ENCODE measurements around the gene CAMTA1.

The CAMTA1 gene

DNA sequence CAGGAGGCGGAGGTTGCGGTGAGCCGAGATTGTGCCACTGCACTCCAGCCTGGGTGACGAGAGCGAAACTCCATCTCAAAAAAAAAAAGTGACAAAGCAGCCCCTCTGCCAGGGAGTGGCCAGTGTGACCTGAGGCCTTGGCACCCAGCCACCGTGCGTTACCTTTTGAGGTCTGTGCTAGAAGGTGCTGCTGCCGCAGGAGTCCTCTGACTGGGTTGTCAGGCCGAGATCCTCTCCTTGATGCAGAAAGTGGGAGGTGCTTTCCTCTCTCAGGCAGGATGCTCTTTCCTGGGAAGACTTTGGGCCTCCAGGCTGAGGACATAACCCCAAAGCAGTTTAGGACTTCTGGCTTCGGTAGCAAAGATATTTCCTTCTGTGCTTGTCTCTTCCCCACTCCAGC lies 705.3 kb downstream of the CAMTA1 start:
- no peak for DNase-seq (ENCODE audit: low read depth in 2 of 2)

DNA sequence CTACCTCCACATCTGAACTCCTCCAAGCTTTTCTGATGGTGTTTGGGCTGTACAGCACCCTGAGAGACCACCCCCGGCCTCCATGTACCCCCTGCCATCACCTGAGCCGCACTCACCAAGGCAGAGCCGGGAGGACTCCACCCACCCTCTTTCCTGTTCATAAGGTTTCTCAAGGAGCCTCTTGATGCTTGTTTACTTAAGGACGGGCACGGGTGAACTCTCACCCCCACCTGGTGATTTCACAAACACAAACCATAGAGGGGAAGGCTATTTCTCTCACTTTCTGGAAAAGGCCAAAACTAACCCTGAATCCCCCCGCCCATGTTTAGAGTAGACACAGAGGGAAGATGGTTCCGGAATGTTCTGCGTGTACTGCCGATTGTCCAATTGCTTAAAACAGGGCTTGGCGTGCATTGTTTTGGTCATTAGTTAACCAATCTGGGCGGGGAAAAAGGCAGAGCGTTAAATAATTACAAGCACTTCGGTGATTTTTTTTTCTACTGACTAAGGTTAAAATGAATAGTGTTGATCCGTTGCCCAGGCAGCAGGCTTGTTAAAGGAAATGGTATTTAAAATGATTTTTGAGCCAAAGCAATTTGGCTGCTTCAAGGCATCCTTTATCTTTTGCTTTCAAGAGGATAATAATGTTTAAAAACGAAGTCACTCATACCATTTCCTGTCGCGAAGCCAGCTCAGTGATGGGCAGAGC lies 706.0 kb downstream of the CAMTA1 start:
- DNase-seq (ENCODE audit: low read depth in 2 of 2) = no peak

DNA sequence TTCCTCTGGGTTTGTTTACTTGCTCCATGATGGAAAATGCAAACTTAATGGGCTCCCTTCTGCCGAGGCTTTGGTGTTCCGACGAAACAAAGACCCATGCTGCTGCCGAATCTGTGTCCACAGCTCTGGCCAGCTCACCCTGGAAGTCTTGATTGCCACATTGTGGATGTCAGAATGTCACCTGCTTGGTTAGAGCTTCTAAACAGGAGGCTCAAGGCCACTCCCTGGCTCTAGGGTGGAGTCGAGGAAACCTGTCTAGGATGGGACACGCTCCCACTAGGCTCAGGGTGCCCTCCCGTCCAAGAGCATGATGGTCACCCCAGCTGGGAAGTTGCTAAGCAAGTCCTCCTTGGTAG lies 706.5 kb downstream of the CAMTA1 start:
- no peak for DNase-seq (ENCODE audit: low read depth in 2 of 2)

- DNase-seq (ENCODE audit: low read depth in 2 of 2) = no peak
Observed at GRCh38 chr1:7493711-7494454, 708.6 kb downstream of the CAMTA1 start.

DNA sequence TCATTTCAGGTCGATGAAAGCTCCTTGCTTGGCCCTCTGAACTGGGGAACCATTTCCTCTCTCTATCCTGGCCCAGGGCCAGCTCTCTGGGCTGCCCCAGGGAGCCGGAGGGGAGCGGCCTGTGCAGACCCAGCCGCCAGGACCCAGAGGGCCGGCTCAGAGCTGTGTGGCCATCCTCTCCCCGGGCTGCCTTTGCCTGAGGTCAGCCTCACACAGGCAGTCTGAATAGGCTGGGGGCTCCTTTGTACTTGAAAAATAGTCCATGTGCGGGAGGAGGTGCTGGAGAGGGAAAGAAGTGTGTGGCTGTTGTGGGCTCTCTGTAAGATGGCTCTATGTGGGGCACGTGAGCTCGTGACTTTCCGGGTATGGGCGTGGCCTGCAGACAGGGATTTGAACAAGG lies 710.7 kb downstream of the CAMTA1 start:
- no peak for DNase-seq (ENCODE audit: low read depth in 2 of 2)

- no peak for DNase-seq (ENCODE audit: low read depth in 2 of 2)
Observed at GRCh38 chr1:7497107-7497637, 711.9 kb downstream of the CAMTA1 start.

- no peak for DNase-seq (ENCODE audit: low read depth in 2 of 2)
Observed at GRCh38 chr1:7500381-7501083, 715.3 kb downstream of the CAMTA1 start.

DNA sequence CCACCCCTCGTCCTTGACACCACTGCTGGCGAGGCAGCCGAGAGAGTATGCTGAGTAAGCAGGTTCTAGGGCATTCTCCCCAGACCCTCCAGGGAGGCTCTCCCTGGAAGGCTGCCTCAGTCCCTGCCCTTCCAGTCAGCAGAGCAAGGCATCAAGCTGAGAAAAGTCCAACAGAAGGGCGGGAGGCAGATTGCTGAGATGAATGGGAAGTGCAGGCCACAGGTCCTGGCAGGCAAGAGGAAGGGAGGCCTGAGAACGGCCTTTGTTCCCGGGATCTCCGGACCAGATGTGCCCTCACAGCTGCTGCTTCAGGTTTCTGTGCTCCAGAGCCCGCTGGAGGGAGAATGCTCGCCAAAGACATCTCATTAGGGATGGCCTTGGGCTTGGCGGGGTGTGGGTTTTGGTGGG lies 715.8 kb downstream of the CAMTA1 start:
- DNase-seq (ENCODE audit: low read depth in 2 of 2) = no peak

GRCh38 chr1:7501723-7502603 lies 716.7 kb downstream of the CAMTA1 start:
- DNase-seq (ENCODE audit: low read depth in 2 of 2) = no peak

- DNase-seq (ENCODE audit: low read depth in 2 of 2) = no peak
Observed at GRCh38 chr1:7503691-7504437, 718.6 kb downstream of the CAMTA1 start.

GRCh38 chr1:7504438-7504720 lies 719.1 kb downstream of the CAMTA1 start:
- no peak for DNase-seq (ENCODE audit: low read depth in 2 of 2)

GRCh38 chr1:7505094-7505770 lies 720.0 kb downstream of the CAMTA1 start:
- DNase-seq (ENCODE audit: low read depth in 2 of 2) = no peak

DNA sequence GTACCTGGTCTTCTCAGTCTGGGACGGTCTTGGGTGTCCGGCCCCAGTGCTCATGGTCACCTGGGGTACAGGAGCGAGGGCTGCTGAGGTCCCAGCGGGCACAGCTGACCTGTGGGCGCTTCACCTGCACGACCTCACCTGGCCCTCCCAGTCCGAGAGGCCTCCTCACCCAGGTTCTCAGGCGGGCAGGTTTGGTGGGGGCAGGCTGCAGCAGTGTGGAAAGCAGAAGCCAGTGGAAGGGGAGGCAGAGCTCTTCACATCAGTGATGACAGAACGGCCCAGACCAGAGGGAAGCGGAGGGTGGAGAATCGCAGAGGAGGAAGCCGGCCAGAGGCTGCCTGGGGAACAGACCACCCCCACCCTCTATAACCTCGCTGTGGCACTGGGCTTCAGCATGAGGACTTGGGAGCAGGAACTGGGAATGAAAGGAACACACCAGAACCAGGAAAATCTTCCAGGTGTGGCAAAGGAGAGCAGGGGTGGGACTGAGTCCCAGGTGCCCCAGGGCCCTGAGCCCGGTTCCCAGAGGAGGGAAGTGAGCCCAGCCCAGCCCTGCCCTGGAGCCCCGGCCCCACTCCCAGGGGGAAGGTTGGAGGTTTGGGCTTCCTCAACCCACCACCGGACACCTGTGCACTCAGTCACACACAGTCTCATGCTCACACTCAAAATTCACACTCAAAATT lies 720.7 kb downstream of the CAMTA1 start:
- DNase-seq (ENCODE audit: low read depth in 2 of 2) = no peak

DNA sequence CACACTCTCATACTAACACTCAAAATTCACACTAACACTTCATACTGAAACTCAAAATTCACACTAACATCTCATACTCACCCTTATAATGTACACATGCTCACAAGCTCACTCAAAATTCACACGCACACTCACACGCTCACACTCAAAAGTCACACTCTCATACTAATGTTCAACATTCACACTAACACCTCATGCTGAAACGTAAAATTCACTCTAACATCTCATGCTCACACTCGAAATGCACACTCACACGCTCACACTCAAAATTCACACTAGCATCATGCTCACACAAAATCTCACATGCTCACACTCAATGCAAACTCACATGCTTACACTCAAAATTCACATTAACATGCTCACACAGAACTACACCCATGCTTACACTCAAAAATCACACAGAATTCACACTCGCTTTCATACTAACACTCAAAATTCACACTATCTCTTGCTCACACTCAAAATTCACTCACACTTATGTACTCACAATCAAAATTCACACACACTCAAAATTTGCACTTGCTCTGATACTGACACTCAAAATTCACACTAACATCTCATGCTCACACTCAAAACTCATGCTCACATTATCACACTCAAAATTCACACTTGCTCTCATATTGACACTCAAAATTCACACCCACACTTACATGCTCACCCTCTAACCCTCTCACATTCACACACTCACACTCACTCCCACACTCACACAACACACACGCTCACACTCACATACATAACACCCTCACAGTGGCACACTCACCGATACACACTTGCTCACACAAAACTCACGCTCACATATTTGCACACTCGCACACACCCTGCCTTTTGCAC lies 721.4 kb downstream of the CAMTA1 start:
- no peak for DNase-seq (ENCODE audit: low read depth in 2 of 2)

DNA sequence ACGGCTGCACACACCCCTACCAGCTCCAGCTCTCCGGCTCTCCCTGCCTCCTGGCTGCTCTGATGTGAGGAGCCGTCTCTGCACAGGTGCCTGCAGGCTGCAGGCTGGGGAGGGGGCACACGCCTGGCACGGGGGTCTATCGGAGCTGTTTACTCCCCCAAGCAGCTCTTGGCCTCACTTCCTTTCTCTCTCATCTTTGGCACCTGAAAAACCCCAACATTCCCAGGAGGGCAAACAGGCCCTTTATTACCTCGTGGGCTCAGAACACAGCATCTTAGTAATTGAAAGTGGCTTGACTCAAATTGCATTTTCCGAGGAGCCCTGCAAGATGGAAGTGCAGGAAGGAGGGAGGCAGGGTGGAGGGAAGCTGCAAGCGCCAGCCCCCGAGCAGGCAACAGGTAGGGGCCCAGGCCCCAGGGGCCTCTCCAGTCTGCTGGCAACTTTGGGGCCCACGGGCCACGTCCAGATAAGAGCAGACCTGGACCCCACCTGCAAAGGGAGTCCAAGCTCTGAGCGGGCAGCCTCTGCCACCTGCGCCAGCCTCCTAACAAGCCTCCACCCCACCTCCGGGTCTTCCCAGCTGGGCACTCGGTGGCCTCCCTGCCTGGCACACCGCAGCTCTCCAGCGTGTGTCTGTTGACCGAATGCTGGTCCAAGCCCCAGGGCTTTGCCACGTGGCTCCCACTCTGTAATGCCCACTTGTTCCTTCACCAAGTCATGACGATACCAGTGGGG lies 722.2 kb downstream of the CAMTA1 start:
- no peak for DNase-seq (ENCODE audit: low read depth in 2 of 2)

- DNase-seq (ENCODE audit: low read depth in 2 of 2) = no peak
Observed at GRCh38 chr1:7508052-7508933, 723.0 kb downstream of the CAMTA1 start.

DNA sequence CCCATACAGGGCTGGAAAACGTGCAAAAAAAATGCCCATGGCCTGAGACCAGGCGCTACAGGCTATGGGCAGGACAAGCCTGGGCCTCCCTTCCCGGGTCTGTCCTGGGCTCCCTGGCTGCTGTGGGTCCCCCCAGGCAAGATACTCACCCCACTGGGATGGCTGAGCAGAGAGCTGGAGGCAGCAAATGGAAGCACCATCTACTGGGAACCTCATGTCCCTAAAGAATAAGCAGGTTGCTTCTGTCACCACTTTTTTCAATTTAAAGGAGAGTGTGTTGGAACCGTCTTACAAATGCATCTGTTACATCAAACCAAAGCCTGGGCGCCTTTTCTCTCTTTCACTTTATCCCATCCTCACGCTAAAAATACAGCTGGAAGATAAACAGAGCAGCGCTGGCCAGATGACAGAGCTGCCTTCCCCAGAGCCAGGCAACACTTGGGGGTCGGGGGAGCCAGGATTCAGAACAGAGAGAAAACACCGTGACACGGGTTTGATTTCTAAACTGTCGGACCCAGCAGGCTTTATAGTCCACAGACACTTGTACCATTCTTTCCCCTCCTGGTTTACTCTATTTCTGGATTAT lies 723.8 kb downstream of the CAMTA1 start:
- DNase-seq (ENCODE audit: low read depth in 2 of 2) = no peak

Measured in stimulated activated CD4-positive, alpha-beta T cell treated with anti-CD3 and anti-CD28 coated beads, Interleukin-4, amount 100 ng/mL, for 48 hours (primary cell).